Kidney (tissue), 14 donors: Measurements from ENCODE around the gene NUP205. TPM values are rescaled to one million over a fixed set of nuclear protein-coding genes. Genes with fewer than 3 reads are reported as not detected.
A peak's percentile ranks its signal among the peaks of the same experiment; 100 is the strongest.

Source experiments
- DNase-seq, 5 donors: peaks; one replicate each; pipeline ENCODE4 v3.0.0-alpha.2; 2013 to 2020
- FAIRE-seq: peaks from 2 replicates; lab custom pipeline; 2012; peaks lifted over from hg19 to GRCh38; lab: Jason Lieb, UNC
- H3K27ac ChIP-seq, 2 donors: one replicate each; pipeline ENCODE4 v1.7.0; 2013; ENCODE audit warnings: low read depth in 2 of 2, low read length in 2 of 2, inconsistent platforms in 1 of 2
- H3K27me3 ChIP-seq: one replicate; pipeline ENCODE4 v1.7.1; 2013; ENCODE audit warnings: low read length, inconsistent platforms; ENCODE audit not compliant: control insufficient read depth, insufficient read depth
- H3K36me3 ChIP-seq, 3 donors: one replicate each; pipeline versions ENCODE4 v1.7.0 to v1.7.1; 2013; ENCODE audit warnings: low read length in 3 of 3, control low read depth in 1 of 3, inconsistent platforms in 1 of 3; ENCODE audit not compliant: insufficient read depth in 3 of 3, control insufficient read depth in 2 of 3
- H3K4me1 ChIP-seq, 3 donors: one replicate each; pipeline versions ENCODE4 v1.7.0 to v1.7.1; 2013; ENCODE audit warnings: low read length in 3 of 3, inconsistent platforms in 1 of 3, low read depth in 1 of 3; ENCODE audit not compliant: control insufficient read depth in 2 of 3, insufficient read depth in 2 of 3
- H3K4me3 ChIP-seq, 3 donors: one replicate each; pipeline versions ENCODE4 v1.7.0 to v1.8.1; 2013; ENCODE audit warnings: low read length in 3 of 3, control low read depth in 1 of 3, inconsistent platforms in 1 of 3
- H3K9ac ChIP-seq, 3 donors: one replicate each; pipeline versions ENCODE4 v1.7.0 to v1.7.1; 2013; ENCODE audit warnings: low read length in 3 of 3, control low read depth in 1 of 3, inconsistent platforms in 1 of 3
- H3K9me3 ChIP-seq, 3 donors: one replicate each; pipeline versions ENCODE4 v1.7.0 to v1.7.1; 2013; ENCODE audit warnings: low read length in 3 of 3, control low read depth in 1 of 3, inconsistent platforms in 1 of 3; ENCODE audit not compliant: control insufficient read depth in 2 of 3, insufficient read depth in 1 of 3
- intact Hi-C: fragments of 100-400 bp; cut with DNase I; formaldehyde crosslinking; loops from one replicate; pipeline ENCODE4 v1.11.1; 2022
- polyA plus RNA-seq: library from polyadenylated mRNA; stranded (reverse); fragments of 350-450 nt; fragmentation: Illumina TruSeq; extraction: RNeasy Lipid Tissue Mini Kit (QIAGEN cat#74804); gene quantifications from one replicate; pipeline ENCODE4 v1.2.3, GENCODE V29; 2014; ENCODE audit warnings: low read depth, low replicate concordance; ENCODE audit not compliant: insufficient read depth
- total RNA-seq: library from RNA; stranded (reverse); fragmentation: NEBNext Ultra II Directional; extraction: Animal tissue kit (Norgen Biotek cat#: 25700); gene quantifications from one replicate; pipeline ENCODE4 v1.2.1, GENCODE V29; 2021
- TF ChIP-seq, protein P1 (sequence below): IDR thresholded peaks from 3 replicates; pipeline ENCODE4 v1.5.1; 2012; ENCODE audit warnings: mild to moderate bottlenecking, moderate library complexity, borderline replicate concordance; ENCODE audit not compliant: insufficient read depth; ENCODE audit errors: extremely low read depth
- donor health status: control.
- donor health status: control.
- donor health status: control.
- donor health status: control.
- donor health status: control.
- donor health status: DM: yes; HTN: yes; CAD: no.
- donor health status: Normal renal cell carcinoma (clear cell type).

Gene NUP205
- total and polyA plus RNA-seq, 2 donors from 2014 or later, result 20.5 to 40.7 TPM

DNA sequence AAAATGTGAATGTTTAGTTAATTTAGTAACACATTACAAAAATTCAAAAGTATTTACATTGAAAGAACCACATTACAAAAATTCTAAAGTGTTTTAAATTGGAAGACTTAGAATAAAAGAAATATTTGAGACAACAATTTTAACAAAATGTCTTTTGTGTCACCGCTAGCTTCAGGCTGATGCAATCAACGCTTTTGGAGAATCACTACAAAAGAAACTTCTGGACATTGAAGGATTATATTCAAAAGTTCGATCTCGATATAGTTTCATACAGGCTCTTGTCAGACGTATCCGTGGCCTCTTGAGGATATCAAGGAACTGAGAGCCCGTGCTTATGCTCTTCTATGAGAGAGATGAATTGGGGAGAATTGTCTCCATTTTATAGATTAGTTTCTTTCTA lies 90.5 kb downstream of the NUP205 start:
- TF ChIP-seq, protein P1, sequence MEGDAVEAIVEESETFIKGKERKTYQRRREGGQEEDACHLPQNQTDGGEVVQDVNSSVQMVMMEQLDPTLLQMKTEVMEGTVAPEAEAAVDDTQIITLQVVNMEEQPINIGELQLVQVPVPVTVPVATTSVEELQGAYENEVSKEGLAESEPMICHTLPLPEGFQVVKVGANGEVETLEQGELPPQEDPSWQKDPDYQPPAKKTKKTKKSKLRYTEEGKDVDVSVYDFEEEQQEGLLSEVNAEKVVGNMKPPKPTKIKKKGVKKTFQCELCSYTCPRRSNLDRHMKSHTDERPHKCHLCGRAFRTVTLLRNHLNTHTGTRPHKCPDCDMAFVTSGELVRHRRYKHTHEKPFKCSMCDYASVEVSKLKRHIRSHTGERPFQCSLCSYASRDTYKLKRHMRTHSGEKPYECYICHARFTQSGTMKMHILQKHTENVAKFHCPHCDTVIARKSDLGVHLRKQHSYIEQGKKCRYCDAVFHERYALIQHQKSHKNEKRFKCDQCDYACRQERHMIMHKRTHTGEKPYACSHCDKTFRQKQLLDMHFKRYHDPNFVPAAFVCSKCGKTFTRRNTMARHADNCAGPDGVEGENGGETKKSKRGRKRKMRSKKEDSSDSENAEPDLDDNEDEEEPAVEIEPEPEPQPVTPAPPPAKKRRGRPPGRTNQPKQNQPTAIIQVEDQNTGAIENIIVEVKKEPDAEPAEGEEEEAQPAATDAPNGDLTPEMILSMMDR, result no peak
- Histone ChIP-seq H3K9ac (no peak overlapping the region), H3K9me3 (no peaks in the 10 kb centered on the region), H3K4me3 (no peak overlapping the region), H3K27me3 (no peaks in the 10 kb centered on the region), H3K4me1 (no peaks in the 10 kb centered on the region), H3K36me3 (peaks cover 0 to 10% (median 9%) of the 10 kb centered on the region in 3 donors), H3K27ac (no peak overlapping the region)
- FAIRE-seq (no peak), DNase-seq (no peak)
- intact Hi-C loops, result no loop called here

DNA sequence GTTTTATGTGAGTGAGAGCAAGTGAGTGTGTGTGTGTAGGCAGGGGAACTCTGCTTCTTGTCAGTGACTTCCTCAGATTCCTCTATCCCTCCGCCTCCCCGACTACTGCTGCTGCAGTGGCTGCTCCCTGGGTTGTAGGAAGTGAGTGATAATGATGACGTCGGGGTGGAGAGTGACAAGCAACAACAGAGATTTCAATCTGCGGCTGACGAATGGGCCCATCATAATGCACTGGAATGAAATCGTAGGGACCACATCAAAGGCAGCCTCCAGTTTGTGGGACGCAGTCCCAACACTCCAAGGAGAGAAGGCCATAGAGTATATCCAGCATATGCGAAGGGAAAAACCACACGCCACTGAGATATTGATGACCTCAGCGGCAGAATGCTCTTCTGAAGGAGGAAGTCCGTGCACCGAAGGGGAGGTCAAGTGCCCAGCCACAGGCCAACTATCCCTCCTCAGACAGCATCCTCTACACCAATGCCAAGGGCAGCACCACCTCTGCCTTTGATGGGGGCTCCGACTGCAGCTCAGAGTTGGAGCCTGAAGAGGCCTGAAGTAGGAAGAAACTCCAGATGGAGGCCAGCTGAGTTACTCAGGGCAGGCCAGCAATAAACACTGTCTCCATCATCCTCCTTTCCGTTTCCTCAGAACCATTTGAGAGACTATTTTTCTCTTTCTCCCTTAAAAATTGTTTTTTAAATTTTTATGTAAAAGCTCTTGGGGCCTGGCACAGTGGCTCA lies 93.3 kb downstream of the NUP205 start:
- H3K4me1 ChIP-seq, result no peaks in the 10 kb centered on the region
- DNase-seq (no peak), FAIRE-seq (no peak)
- TF ChIP-seq, protein P1, result no peak
- no peaks in the 10 kb centered on the region for H3K9me3 ChIP-seq
- intact Hi-C loops, result no loop called here
- peaks cover 0 to 10% (median 5%) of the 10 kb centered on the region in 3 donors for H3K36me3 ChIP-seq
- no peaks in the 10 kb centered on the region for H3K27me3 ChIP-seq
- no peak overlapping the region for H3K4me3 ChIP-seq
- H3K27ac ChIP-seq, result no peak overlapping the region
- H3K9ac ChIP-seq, result no peak overlapping the region

DNA sequence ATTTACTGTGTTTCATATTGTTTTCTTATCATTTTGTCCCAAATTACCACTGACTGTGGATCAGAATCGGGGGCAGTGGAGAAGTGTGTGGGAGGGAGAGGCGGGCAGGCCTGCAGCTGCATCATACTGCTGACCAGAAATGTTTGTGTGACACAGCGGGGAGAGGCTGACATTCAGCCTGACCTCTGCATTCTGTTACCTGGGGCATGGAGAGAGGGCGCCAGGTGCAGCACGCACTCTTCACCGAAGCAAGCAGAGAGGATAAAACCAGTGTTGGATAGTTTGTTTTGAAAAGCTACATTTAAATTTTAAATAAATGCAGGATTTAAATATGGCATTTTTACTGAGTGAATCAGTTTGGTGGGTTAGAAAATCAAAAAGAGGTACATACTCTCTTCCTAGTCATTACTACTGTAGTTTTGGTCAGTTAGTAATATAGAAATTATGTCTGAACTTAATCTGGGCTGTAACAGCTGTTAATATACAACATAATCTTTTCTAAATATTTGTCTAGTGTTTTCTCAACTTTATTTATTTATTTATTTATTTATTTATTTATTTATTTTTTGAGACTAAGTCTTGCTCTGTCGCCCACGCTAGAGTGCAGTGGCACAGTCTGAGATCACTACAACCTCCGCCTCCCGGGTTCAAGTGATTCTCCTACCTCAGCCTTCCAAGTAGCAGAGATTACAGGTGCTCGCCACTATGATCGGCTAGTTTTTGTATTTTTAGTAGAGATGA lies 95.8 kb downstream of the NUP205 start:
- peak overlapping the region in 1 of 2 donors; percentile 41 for H3K27ac ChIP-seq
- no peak overlapping the region for H3K9ac ChIP-seq
- no peak for FAIRE-seq
- TF ChIP-seq, protein P1, result no peak
- peaks cover 0 to 3% (median 0%) of the 10 kb centered on the region in 3 donors for H3K36me3 ChIP-seq
- no peaks in the 10 kb centered on the region for H3K9me3 ChIP-seq
- no peaks in the 10 kb centered on the region for H3K27me3 ChIP-seq
- H3K4me1 ChIP-seq, result no peaks in the 10 kb centered on the region
- DNase-seq, result peak; percentile 76 to 81 (median 80)
- intact Hi-C loops, result no loop called here
- H3K4me3 ChIP-seq, result no peak overlapping the region
